Measurements from ENCODE around the gene IL13RA1. TPM values are rescaled to one million over a fixed set of nuclear protein-coding genes. Genes with fewer than 3 reads are reported as not detected.
A peak's percentile ranks its signal among the peaks of the same experiment; 100 is the strongest.

IL13RA1 gene
- total RNA-seq, 3 donors from 2014 or later: 89.4 to 133 (median 104) TPM

GRCh38 chrX:118717678-118718391 is 9.6 kb upstream of the IL13RA1 start:
- no peaks in the 10 kb centered on the region for H3K36me3 ChIP-seq (ENCODE audit: low read depth)
- DNase-seq: no peak
- intact Hi-C loops (cut with DNase I, micrococcal nuclease): no loop called here
- no peak overlapping the region for H3K4me3 ChIP-seq
- peak; percentile 40 for ATAC-seq
- no peak for TF ChIP-seq CTCF (IDR thresholded peaks at IDR 0.05)
- no peaks in the 10 kb centered on the region for H3K4me1 ChIP-seq (ENCODE audit: low read depth)
- no peaks in the 10 kb centered on the region for H3K9me3 ChIP-seq

GRCh38 chrX:118718737-118719136 is 8.7 kb upstream of the IL13RA1 start:
- no peak for TF ChIP-seq CTCF (IDR thresholded peaks at IDR 0.05)
- no peaks in the 10 kb centered on the region for H3K9me3 ChIP-seq
- no peak for DNase-seq
- intact Hi-C loops (cut with DNase I, micrococcal nuclease): no loop called here
- H3K36me3 ChIP-seq (ENCODE audit: low read depth): no peaks in the 10 kb centered on the region
- peak; percentile 42 for ATAC-seq
- no peak overlapping the region for H3K4me3 ChIP-seq
- H3K4me1 ChIP-seq (ENCODE audit: low read depth): no peaks in the 10 kb centered on the region

- H3K36me3 ChIP-seq (ENCODE audit: low read depth): no peaks in the 10 kb centered on the region
- no peak for TF ChIP-seq CTCF (IDR thresholded peaks at IDR 0.05)
- peaks cover 3% of the 10 kb centered on the region for H3K4me1 ChIP-seq (ENCODE audit: low read depth)
- ATAC-seq (no peak), DNase-seq (no peak)
- intact Hi-C loops (cut with DNase I, micrococcal nuclease): no loop called here
- H3K4me3 ChIP-seq: no peak overlapping the region
- H3K9me3 ChIP-seq: no peaks in the 10 kb centered on the region
Observed at GRCh38 chrX:118720058-118720707, 7.2 kb upstream of the IL13RA1 start.

- ATAC-seq (no peak), DNase-seq (no peak)
- Histone ChIP-seq H3K4me3 (no peak overlapping the region), H3K36me3 (ENCODE audit: low read depth) (no peaks in the 10 kb centered on the region), H3K4me1 (ENCODE audit: low read depth) (peaks cover 3% of the 10 kb centered on the region), H3K9me3 (no peaks in the 10 kb centered on the region)
- intact Hi-C loops (cut with DNase I, micrococcal nuclease): no loop called here
- TF ChIP-seq CTCF (IDR thresholded peaks at IDR 0.05): no peak
Observed at GRCh38 chrX:118723376-118723775, 4.0 kb upstream of the IL13RA1 start.

GRCh38 chrX:118724365-118724764 is 3.0 kb upstream of the IL13RA1 start:
- Histone ChIP-seq H3K4me3 (no peak overlapping the region), H3K36me3 (ENCODE audit: low read depth) (no peaks in the 10 kb centered on the region), H3K4me1 (ENCODE audit: low read depth) (peaks cover 6% of the 10 kb centered on the region), H3K9me3 (no peaks in the 10 kb centered on the region)
- no peak for DNase-seq
- no peak for TF ChIP-seq CTCF (IDR thresholded peaks at IDR 0.05)
- no peak for ATAC-seq
- intact Hi-C loops (cut with DNase I, micrococcal nuclease): no loop called here
